Measurements from ENCODE around the gene RNF212.

Gene RNF212

GRCh38 chr4:1039493-1040343, 73.6 kb downstream of the RNF212 start:
- no peak overlapping the region for H3K4me3 ChIP-seq (ENCODE audit: low read length)
- no peak for TF ChIP-seq CTCF (conservative IDR thresholded peaks at IDR 0.05; ENCODE audit: low read length)
- DNase-seq (ENCODE audit: low read depth), result peak; percentile 40

GRCh38 chr4:1038948-1039492, 74.3 kb downstream of the RNF212 start:
- no peak for TF ChIP-seq CTCF (conservative IDR thresholded peaks at IDR 0.05; ENCODE audit: low read length)
- DNase-seq (ENCODE audit: low read depth), result no peak
- no peak overlapping the region for H3K4me3 ChIP-seq (ENCODE audit: low read length)

GRCh38 chr4:1036976-1037810, 76.2 kb downstream of the RNF212 start:
- H3K4me3 ChIP-seq (ENCODE audit: low read length), result no peak overlapping the region
- DNase-seq (ENCODE audit: low read depth), result no peak
- TF ChIP-seq CTCF (conservative IDR thresholded peaks at IDR 0.05; ENCODE audit: low read length), result no peak

GRCh38 chr4:1036095-1036494, 77.3 kb downstream of the RNF212 start:
- no peak for TF ChIP-seq CTCF (conservative IDR thresholded peaks at IDR 0.05; ENCODE audit: low read length)
- no peak for DNase-seq (ENCODE audit: low read depth)
- no peak overlapping the region for H3K4me3 ChIP-seq (ENCODE audit: low read length)

- peak; percentile 27 for DNase-seq (ENCODE audit: low read depth)
- no peak; the same call in 1 of the 2 replicates for TF ChIP-seq CTCF (conservative IDR thresholded peaks at IDR 0.05; ENCODE audit: low read length)
- no peak overlapping the region for H3K4me3 ChIP-seq (ENCODE audit: low read length)
Observed at GRCh38 chr4:1035510-1035909, 77.9 kb downstream of the RNF212 start.

GRCh38 chr4:1033840-1034551, 79.4 kb downstream of the RNF212 start:
- no peak for TF ChIP-seq CTCF (conservative IDR thresholded peaks at IDR 0.05; ENCODE audit: low read length)
- H3K4me3 ChIP-seq (ENCODE audit: low read length), result peak overlapping the region; percentile 29
- peak; percentile 84 for DNase-seq (ENCODE audit: low read depth)
